ENCODE measurements around the gene XRCC5. TPM values are rescaled to one million over a fixed set of nuclear protein-coding genes. Genes with fewer than 3 reads are reported as not detected.

XRCC5 gene
- total RNA-seq = 202 and 316 TPM in 2 replicates

DNA sequence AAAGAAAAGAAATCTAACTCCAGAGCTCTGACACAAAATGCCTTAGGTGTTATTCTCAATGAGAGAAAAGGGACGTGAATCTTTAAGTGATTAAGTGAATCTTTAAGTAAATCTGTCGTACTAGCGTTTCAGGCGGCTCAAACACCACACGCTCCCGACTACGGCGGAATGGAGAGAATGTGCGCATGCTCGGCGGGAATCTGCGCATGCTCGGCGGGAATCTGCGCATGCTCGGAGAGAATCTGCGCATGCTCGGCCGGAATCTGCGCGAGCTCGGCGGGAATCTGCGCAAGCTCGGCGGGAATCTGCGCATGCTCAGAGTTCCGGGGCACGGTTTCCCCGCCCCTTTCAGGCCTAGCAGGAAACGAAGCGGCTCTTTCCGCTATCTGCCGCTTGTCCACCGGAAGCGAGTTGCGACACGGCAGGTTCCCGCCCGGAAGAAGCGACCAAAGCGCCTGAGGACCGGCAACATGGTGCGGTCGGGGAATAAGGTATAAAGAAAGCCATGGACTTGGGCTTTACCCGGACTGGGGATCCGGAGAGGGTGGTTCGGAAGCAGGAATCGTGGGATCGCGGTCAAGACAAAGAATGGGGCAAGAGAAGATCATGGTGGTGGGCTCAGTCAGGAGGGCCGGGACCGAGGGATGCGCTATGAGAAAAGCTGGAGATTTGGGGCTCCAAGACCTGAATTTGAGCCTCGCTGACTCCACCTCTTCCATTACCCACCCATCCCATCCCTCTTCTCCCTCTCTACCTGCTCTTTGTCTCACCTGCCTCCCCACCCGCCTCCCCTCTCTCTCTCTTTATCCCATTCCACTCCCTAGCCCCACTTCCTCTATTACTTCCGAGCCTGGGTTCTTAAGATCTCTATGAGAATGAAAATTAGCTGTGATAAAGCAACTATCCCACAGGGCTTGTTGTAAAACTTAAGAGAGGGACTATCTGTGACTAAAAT, at the start of gene XRCC5:
Gene XRCC5, plus strand, starts transcription at position 382 of the 955 bp plus-strand sequence. Its CDS starts 89 bp downstream, at position 471.

DNA sequence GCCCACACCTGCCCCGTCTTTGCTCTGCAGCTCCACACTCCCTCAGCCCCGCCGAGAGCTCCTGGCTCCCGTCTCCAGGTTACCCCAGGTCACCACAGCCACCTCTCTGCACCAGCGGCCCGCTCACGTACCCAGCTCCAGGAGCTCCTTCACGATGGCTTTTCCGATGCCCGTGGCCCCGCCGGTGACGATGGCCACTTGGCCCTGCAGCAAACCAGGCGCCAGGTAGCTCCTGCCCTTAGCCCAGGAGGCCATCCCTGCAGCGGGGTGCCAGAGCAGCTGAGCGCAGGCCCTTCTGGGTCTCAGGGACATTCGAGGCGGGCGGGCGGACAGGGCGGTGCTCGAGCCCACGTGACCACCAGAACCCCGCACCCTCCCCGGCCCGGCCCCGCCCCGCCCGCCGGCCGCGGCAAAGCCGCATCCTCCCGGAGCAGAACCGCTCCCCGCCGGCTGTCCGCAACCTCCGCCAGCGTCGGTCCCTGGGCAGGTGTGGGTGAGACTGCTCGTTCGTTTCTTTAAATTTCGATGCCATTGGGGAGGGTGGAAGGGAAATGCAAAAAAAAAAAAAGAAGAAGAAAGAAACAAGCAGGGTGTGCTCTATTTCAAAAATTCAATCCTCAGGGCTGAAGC, 27.5 kb upstream of the XRCC5 start, which contains the start of the genes PECR and TMEM169:
Gene PECR, minus strand, starts transcription at position 323 of the 630 bp plus-strand sequence. Its CDS starts 68 bp downstream, at position 255.
Gene TMEM169, plus strand, starts transcription at position 433 of the 630 bp plus-strand sequence. CDS start 14,045 bp downstream, outside the sequence.

Other genes with a start within 250 kb of the XRCC5 start
- gene MREG, start 95.8 kb upstream of the XRCC5 start, total RNA-seq = 2.1 and 4.5 TPM in 2 replicates
- gene PECR, start 27.5 kb upstream of the XRCC5 start, total RNA-seq = 9.2 and 16.9 TPM in 2 replicates
- gene TMEM169, start 27.4 kb upstream of the XRCC5 start, total RNA-seq = 0.19 and 0.28 TPM in 2 replicates